ENCODE data around the gene TMEM203.
"Not testable (repeated sequence)": the region's sequence is repeated elsewhere in the genome, so short reads cannot be mapped to it uniquely, and the experiment has no call there.

Gene TMEM203

DNA sequence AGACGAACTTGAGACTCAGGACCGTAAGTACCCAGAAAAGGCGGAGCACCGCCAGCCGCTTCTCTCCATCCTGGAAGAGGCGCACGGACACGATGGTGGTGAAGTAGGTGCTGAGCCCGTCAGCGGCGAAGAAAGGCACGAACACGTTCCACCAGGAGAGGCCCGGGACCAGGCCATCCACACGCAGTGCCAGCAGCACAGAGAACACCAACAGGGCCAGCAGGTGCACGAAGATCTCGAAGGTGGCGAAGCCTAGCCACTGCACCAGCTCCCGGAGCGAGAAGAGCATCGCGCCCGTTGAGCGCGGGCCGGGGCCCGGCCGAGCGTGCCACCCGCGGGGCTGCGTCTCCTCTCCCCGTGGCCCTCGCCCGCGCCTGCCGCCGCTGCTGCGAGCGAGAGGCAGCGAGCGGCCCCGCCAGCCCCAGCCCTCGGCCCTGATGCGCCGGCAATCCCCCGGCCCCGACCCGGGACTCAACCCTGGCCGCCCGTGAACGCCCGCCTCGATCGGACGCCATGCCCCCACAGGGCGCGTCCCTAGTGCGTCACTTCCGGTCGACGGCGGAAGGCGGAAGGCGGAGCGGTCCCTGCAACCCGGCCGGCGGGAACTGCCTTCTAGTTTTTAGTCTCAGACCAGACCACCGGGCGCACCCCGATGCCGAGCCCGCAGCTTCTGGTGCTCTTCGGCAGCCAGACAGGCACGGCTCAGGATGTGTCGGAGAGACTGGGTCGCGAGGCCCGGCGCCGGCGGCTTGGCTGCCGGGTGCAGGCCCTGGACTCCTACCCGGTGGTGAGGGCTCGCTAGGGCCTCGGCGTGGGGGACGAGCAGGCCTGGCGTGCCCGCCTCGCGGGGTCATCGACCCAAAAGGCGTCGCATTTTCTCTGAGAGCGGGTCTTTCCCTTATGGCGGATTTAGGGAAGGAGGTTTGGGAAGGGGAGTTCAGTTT lies at the start of gene TMEM203, which contains the start of gene NDOR1:
Gene TMEM203, minus strand, starts transcription at position 523 of the 944 bp plus-strand sequence. Its CDS starts 234 bp downstream, at position 289.
Gene NDOR1, plus strand, starts transcription at position 575 of the 944 bp plus-strand sequence. Its CDS starts 78 bp downstream, at position 653.
- peak; percentile 71 for DNase-seq (ENCODE audit: low spot score)

- peak; percentile 72 for DNase-seq (ENCODE audit: low spot score)
Observed at GRCh38 chr9:137254624-137255447, 49.4 kb upstream of the TMEM203 start, which contains the start of gene NELFB. Gene NELFB (plus strand): TSS chr9:137255327.

- no peak for DNase-seq (ENCODE audit: low spot score)
Observed at GRCh38 chr9:137253717-137254623, 48.5 kb upstream of the TMEM203 start.

GRCh38 chr9:137252555-137253506 lies 47.4 kb upstream of the TMEM203 start:
- DNase-seq (ENCODE audit: low spot score): no peak

GRCh38 chr9:137251490-137252268 lies 46.2 kb upstream of the TMEM203 start:
- no peak for DNase-seq (ENCODE audit: low spot score)

DNA sequence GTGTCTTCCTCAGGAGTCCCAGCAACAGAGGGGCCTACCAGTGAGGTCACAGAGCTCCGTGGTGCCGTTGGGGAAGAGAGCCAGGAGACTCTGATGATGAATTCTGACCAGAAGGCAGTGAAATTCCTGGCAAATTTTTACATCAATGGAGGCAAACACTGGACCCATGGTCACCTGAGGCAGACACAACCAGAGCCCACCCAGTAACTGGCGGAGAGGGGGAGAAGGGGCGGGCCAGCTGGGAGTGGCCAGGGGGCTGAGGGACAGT lies 45.7 kb upstream of the TMEM203 start, which contains the start of gene STPG3:
Gene STPG3, plus strand, starts transcription at position 93 of the 268 bp plus-strand sequence. Its CDS starts 1 bp downstream, at position 94.
- DNase-seq (ENCODE audit: low spot score): no peak

GRCh38 chr9:137250329-137251193 lies 45.1 kb upstream of the TMEM203 start:
- no peak for DNase-seq (ENCODE audit: low spot score)

DNA sequence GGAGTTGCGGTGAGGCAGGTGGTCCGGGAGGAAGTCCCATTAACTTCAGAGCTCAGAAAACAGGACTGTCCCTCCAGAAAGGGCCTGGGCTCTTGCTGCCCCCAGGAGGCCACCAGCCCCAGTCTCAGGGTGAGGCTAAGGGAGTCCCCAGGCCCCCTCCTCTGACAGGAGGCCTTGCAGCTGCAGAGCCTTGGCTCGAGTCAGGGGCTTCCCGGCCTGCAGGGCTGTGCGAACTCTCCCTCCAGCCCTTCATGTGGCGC lies 42.4 kb upstream of the TMEM203 start:
- no peak for DNase-seq (ENCODE audit: low spot score)

DNA sequence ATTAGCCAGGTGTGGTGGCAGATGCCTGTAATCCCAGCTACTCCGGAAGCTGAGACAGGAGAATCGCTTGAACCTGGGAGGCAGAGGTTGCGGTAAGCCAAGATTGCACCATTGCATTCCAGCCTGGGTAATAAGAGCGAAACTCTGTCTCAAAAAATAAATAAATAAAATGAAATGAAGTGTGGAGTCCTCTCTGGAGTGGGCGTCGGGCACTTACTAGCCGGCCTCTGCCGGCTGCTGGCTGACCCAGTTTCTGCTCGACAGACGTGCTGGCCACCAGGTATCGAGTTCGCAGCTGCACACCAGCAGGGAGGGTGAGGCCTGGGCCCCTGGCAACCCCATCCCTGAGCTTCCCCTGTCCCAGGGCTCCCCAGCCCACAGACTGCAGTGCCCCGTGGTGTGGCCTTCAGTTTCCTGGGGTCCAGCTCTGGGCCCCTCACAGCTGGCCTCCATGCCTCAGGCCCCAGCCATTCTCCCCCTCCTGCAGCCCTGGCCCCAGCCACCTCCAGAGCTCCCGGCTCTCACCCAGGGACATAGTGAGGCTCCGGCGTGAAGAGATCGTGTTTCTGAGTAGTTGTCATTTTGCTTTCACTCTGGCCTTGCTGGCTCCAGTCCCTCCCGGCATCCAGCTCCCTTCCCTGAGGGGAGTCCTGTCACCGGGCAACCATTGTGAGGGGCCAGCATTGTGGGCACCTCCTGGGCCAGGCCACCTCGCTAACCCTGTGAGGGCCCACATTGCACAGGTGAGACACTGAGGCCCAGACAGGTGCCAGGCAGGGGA lies 41.9 kb upstream of the TMEM203 start:
- DNase-seq (ENCODE audit: low spot score): no peak

DNA sequence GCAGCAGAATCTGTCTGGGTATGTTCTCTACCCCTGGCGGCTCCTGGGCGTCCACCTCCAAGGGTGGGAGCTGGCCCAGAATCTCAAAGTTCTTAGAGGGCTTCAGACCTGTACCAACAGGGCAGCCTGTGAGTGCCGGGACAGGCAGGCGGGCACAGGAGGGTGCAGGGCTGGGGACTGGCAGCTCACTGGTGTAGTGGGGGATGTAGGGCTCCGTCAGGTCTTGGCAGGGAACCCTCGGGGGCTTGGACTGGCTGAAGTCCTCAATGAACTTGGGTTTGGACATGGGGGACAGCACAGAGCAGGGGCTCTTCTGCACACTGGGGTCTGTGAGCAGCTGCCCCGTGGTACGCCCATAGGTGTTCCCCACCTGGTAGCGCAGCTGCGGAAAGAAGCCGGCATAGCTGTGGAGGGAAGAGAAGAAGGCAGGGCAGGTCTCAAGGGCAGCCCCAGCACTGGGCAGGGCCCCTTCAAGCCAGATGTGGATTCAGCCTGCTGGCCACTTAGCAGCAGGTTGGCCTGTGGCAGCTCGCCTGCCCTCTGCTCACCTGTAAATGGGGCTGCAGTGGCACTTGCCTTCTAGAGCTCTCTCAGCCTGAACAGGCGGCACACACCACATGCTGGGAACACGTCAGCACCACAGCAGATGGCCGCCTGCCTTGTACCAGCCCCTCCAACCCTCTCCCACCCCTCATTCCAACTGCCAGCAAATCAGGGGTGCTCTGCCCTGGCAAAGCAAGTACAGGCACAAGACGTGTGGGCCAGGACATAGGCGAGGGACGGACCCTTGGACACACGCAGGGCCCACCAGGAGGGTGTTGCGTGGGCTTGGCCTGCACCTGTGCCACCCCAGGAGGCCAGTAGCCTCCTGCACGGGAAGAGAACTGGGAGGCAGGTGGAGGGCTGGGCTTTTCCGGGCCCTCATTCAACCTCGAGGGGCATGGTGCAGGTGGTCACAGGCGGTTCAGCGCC lies 40.3 kb upstream of the TMEM203 start:
- DNase-seq (ENCODE audit: low spot score): no peak

DNA sequence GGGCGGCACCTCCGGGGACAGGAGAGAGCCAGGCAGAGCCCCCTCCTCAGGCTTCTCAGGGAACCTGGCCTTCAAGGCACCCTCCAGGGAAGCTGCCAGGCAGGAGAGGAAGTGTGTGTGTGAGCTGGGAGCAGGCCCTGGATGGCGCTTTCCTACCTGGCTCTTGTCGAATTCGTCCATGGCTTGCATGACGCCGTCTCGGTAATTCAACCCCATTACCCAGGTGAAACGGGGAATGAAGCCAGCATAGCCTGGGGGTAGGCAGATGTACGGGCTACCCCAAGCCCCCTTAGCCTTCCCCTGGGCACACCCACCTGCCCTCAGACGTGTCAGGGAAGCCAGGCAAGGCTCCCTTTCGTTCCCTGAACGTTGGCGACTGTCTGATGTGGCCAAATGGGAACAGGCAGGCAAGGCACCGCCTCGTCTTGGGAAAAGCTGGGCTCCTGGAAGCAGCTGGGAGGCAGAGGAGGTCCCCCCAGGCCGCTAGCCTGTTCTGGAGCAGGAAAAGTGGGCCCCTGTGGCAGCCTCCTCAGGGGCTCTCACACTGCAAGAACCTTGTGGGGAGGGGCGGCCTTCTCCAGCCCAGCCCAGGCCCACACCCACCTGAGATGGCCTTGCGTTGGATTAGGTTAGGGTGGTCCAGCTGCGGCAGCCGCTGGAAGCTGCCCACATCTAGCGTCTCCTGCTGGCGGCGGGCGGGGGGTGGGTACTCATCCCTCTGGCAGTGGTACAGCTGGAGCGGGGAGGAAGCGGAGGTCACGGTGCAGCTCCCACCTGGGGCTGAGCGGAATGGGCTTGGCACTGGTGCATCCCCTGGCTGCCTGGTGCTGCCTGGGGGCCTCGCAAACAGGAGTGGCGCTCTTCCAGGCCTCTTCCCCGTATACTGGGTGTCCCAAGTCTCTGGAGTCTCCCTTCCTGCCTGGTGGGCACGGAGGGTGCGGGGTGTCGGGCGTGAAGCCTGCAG lies 39.3 kb upstream of the TMEM203 start:
- no peak for DNase-seq (ENCODE audit: low spot score)

DNA sequence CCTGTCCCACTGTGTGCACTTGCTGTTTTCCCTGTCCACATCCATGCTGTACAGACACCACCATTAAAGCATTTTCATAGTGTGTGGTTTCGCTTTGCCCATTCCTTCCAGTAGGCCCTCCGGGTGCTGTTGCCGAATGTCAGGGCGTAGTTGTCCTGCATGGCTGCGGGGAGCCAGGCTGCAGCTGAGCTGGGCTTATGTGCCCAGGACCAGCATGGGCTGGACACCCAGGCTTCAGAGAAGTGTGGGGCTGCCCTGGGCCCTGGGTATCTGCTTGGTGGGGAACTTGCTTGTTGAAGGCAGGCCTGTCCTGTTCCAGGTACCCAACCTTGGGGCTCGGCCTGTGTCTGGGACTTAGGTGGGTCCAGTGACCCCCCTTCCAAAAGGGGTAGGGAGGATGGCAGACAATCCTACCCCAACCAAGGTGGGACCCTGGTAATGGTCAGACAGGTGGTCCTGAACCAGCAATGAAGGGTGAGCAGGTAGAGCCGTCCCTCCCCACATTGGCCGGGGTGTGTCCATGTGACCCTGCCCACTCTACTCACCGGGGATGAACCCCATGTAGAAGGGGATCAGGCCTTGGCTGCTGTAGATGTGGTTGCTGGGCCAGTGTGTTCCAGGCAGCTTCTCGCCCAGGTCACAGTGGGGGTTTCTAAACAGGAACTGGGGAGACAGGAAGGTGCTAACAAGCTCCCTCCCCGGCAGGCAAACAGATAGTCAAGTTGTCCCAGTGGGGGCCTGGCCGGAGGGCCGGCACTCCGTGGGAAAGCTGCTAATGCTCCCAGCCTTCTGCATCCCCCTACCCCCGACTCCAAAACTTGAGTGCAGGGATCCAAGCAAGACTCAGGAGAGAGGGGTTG lies 38.4 kb upstream of the TMEM203 start:
- DNase-seq (ENCODE audit: low spot score): no peak

DNA sequence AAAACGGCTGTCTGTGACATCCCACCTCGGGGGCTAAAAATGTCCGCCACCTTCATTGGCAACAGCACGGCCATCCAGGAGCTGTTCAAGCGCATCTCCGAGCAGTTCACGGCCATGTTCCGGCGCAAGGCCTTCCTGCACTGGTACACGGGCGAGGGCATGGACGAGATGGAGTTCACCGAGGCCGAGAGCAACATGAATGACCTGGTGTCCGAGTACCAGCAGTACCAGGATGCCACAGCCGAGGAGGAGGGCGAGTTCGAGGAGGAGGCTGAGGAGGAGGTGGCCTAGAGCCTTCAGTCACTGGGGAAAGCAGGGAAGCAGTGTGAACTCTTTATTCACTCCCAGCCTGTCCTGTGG lies 37.8 kb upstream of the TMEM203 start:
- not testable (repeated sequence) for DNase-seq (ENCODE audit: low spot score)

DNA sequence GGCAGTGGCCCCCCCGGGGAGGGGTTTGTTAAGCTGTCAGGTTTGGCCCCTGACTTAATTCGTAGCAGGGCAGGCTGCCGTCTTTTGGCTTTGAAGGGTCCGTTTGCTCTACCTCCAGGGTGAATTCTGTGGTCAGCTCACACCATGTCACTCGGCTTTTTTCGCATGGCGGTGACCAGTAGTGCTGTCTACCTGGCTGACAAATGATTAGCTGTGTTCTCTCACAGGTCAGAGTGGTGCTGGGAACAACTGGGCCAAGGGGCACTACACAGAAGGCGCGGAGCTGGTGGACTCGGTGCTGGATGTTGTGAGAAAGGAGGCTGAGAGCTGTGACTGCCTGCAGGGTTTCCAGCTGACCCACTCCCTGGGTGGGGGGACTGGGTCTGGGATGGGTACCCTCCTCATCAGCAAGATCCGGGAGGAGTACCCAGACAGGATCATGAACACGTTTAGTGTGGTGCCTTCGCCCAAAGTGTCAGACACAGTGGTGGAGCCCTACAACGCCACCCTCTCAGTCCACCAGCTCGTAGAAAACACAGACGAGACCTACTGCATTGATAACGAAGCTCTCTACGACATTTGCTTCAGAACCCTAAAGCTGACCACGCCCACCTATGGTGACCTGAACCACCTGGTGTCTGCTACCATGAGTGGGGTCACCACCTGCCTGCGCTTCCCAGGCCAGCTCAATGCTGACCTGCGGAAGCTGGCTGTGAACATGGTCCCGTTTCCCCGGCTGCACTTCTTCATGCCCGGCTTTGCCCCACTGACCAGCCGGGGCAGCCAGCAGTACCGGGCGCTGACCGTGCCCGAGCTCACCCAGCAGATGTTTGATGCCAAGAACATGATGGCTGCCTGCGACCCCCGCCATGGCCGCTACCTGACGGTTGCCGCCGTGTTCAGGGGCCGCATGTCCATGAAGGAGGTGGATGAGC lies 37.1 kb upstream of the TMEM203 start:
- no peak for DNase-seq (ENCODE audit: low spot score)
